ENCODE measurements around the gene TARS3. TPM values are rescaled to one million over a fixed set of nuclear protein-coding genes. Genes with fewer than 3 reads are reported as not detected.

The TARS3 gene
- total RNA-seq, 1 donor from 2014 or later: 21.2 TPM

- H3K4me3 ChIP-seq: no peak overlapping the region
- Mint-ChIP-seq H3K4me3 (no peak overlapping the region), H3K9me3 (no peaks in the 10 kb centered on the region), H3K4me1 (peaks cover 9% of the 10 kb centered on the region), H3K27me3 (ENCODE audit: insufficient read depth, low read depth) (peaks cover 2% of the 10 kb centered on the region), H3K36me3 (peaks cover 14% of the 10 kb centered on the region), H3K27ac (no peak overlapping the region)
- H3K27ac ChIP-seq: peak overlapping the region; percentile 57
- peak; percentile 63 for DNase-seq (ENCODE audit: low spot score)
- no peak overlapping the region for H3K9ac ChIP-seq
- H3K36me3 ChIP-seq: no peaks in the 10 kb centered on the region
- no peaks in the 10 kb centered on the region for H3K27me3 ChIP-seq
- no peaks in the 10 kb centered on the region for H3K9me3 ChIP-seq (ENCODE audit: low read depth)
- no peak overlapping the region for H2AFZ ChIP-seq (replicated peaks)
- no peak for TF ChIP-seq EZH2 (IDR thresholded peaks at IDR 0.05)
- TF ChIP-seq CTCF (IDR thresholded peaks at IDR 0.05): no peak
- no peak for TF ChIP-seq EZH2phosphoT487 (IDR thresholded peaks at IDR 0.05)
- no peaks in the 10 kb centered on the region for H4K20me1 ChIP-seq (ENCODE audit: low read depth)
- H3K79me2 ChIP-seq (ENCODE audit: low read depth): no peaks in the 10 kb centered on the region
- peak overlapping the region; percentile 56 for H3K4me2 ChIP-seq
- peaks cover 10% of the 10 kb centered on the region for H3K4me1 ChIP-seq
- peaks cover 18% of the 10 kb centered on the region for H3F3A ChIP-seq (ENCODE audit: low read depth)
Measured at GRCh38 chr15:101675796-101676582, 48.3 kb downstream of the TARS3 start.

GRCh38 chr15:101675015-101675414 lies 49.3 kb downstream of the TARS3 start:
- Histone ChIP-seq H3K4me1 (peaks cover 10% of the 10 kb centered on the region), H3K4me2 (no peak overlapping the region), H4K20me1 (ENCODE audit: low read depth) (no peaks in the 10 kb centered on the region), H3K27ac (no peak overlapping the region), H3F3A (ENCODE audit: low read depth) (peaks cover 18% of the 10 kb centered on the region), H3K27me3 (no peaks in the 10 kb centered on the region), H3K36me3 (no peaks in the 10 kb centered on the region), H3K9ac (no peak overlapping the region), H3K79me2 (ENCODE audit: low read depth) (no peaks in the 10 kb centered on the region), H3K4me3 (no peak overlapping the region), H3K9me3 (ENCODE audit: low read depth) (no peaks in the 10 kb centered on the region), H2AFZ (replicated peaks) (no peak overlapping the region)
- no peak overlapping the region for H3K27ac Mint-ChIP-seq
- H3K27me3 Mint-ChIP-seq (ENCODE audit: insufficient read depth, low read depth): peaks cover 2% of the 10 kb centered on the region
- DNase-seq (ENCODE audit: low spot score): no peak
- no peaks in the 10 kb centered on the region for H3K9me3 Mint-ChIP-seq
- TF ChIP-seq EZH2 (IDR thresholded peaks at IDR 0.05) (no peak), CTCF (IDR thresholded peaks at IDR 0.05) (no peak), EZH2phosphoT487 (IDR thresholded peaks at IDR 0.05) (no peak)
- H3K4me1 Mint-ChIP-seq: peaks cover 9% of the 10 kb centered on the region
- H3K4me3 Mint-ChIP-seq: no peak overlapping the region
- H3K36me3 Mint-ChIP-seq: peaks cover 17% of the 10 kb centered on the region

GRCh38 chr15:101672298-101672697 lies 52.0 kb downstream of the TARS3 start:
- Histone ChIP-seq H3K9ac (no peak overlapping the region), H3K4me3 (no peak overlapping the region), H3F3A (ENCODE audit: low read depth) (peaks cover 18% of the 10 kb centered on the region), H3K27me3 (no peaks in the 10 kb centered on the region), H3K9me3 (ENCODE audit: low read depth) (no peaks in the 10 kb centered on the region), H3K79me2 (ENCODE audit: low read depth) (no peaks in the 10 kb centered on the region), H4K20me1 (ENCODE audit: low read depth) (no peaks in the 10 kb centered on the region), H3K27ac (no peak overlapping the region), H3K4me1 (peaks cover 10% of the 10 kb centered on the region), H3K4me2 (no peak overlapping the region), H3K36me3 (no peaks in the 10 kb centered on the region), H2AFZ (replicated peaks) (no peak overlapping the region)
- Mint-ChIP-seq H3K4me1 (peaks cover 9% of the 10 kb centered on the region), H3K4me3 (no peak overlapping the region), H3K9me3 (peaks cover 3% of the 10 kb centered on the region), H3K27ac (no peak overlapping the region), H3K27me3 (ENCODE audit: insufficient read depth, low read depth) (peaks cover 2% of the 10 kb centered on the region), H3K36me3 (peaks cover 26% of the 10 kb centered on the region)
- DNase-seq (ENCODE audit: low spot score): peak; percentile 19
- TF ChIP-seq CTCF (IDR thresholded peaks at IDR 0.05) (peak; percentile 21), EZH2 (IDR thresholded peaks at IDR 0.05) (no peak)
